Retinal pigment epithelial cell (primary cell): ENCODE measurements around the gene AK4.

ENCODE experiments used
- DNase-seq: peaks from one replicate; pipeline ENCODE4 v3.0.0-alpha.2; 2010; ENCODE audit warnings: low read depth
- H3K4me3 ChIP-seq: 2 replicates; pipeline ENCODE4 v1.5.1; 2011; ENCODE audit warnings: mild to moderate bottlenecking, low read length, control low read depth, moderate library complexity
- TF ChIP-seq, protein P1 (sequence below): conservative IDR thresholded peaks from 2 replicates; pipeline ENCODE4 v1.5.1; 2011; ENCODE audit warnings: low read depth, low read length, control low read depth, inconsistent platforms

Gene AK4

DNA sequence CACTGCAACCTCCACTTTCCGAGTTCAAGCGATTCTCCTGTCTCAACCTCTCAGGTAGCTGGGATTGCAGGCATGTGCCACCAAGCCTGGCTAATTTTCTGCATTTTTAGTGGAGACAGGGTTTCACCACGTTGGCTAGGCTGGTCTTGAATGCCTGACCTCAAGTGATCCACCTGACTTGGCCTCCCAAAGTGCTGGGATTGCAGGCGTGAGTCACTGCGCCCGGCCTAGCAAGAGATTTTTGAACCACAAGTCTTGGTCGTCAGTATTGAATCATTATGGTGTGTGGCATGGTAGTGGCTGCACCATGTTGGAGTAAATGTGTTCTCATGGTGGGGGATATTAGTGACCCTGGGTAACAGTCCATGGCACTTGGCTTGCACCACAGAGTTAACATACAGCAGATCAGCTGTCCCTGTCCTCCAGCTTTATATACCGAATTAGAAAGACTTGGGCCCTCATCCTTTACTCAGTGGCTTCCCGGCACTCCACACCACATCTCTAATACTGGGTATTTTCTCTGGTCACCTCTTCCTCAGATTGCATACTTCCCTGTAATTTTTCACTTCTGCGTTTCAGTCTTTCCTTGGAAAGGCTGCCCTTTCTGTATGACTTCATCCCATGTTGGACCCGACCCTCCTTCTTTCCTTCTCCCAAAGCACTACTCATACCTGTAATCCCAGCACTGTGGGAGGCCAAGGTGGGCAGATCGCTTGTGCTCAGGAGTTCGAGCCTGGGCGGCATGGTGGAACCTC, 25.1 kb downstream of the AK4 start:
- no peak overlapping the region for H3K4me3 ChIP-seq
- no peak for DNase-seq
- TF ChIP-seq, protein P1, sequence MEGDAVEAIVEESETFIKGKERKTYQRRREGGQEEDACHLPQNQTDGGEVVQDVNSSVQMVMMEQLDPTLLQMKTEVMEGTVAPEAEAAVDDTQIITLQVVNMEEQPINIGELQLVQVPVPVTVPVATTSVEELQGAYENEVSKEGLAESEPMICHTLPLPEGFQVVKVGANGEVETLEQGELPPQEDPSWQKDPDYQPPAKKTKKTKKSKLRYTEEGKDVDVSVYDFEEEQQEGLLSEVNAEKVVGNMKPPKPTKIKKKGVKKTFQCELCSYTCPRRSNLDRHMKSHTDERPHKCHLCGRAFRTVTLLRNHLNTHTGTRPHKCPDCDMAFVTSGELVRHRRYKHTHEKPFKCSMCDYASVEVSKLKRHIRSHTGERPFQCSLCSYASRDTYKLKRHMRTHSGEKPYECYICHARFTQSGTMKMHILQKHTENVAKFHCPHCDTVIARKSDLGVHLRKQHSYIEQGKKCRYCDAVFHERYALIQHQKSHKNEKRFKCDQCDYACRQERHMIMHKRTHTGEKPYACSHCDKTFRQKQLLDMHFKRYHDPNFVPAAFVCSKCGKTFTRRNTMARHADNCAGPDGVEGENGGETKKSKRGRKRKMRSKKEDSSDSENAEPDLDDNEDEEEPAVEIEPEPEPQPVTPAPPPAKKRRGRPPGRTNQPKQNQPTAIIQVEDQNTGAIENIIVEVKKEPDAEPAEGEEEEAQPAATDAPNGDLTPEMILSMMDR = no peak

DNA sequence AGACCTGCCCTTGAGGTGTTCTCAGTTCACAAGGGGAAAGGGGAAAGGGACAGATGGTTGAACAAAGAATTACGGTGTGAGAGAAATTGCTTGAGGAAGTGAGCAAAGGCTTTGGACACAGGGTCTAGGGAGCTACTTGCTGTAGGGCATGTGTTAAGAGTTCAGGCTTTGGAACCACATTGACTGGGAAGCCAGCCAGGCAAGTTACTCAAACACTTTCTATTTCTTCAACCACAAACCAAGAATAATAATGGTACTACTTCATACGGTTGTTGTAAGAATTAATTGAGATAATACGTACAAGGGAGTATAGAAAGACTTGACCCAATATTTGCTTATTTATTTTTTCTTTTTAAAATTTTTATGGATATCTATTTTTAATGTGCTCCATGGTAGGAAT, 26.6 kb downstream of the AK4 start:
- TF ChIP-seq, protein P1 = no peak
- no peak overlapping the region for H3K4me3 ChIP-seq
- peak; percentile 86 for DNase-seq

DNA sequence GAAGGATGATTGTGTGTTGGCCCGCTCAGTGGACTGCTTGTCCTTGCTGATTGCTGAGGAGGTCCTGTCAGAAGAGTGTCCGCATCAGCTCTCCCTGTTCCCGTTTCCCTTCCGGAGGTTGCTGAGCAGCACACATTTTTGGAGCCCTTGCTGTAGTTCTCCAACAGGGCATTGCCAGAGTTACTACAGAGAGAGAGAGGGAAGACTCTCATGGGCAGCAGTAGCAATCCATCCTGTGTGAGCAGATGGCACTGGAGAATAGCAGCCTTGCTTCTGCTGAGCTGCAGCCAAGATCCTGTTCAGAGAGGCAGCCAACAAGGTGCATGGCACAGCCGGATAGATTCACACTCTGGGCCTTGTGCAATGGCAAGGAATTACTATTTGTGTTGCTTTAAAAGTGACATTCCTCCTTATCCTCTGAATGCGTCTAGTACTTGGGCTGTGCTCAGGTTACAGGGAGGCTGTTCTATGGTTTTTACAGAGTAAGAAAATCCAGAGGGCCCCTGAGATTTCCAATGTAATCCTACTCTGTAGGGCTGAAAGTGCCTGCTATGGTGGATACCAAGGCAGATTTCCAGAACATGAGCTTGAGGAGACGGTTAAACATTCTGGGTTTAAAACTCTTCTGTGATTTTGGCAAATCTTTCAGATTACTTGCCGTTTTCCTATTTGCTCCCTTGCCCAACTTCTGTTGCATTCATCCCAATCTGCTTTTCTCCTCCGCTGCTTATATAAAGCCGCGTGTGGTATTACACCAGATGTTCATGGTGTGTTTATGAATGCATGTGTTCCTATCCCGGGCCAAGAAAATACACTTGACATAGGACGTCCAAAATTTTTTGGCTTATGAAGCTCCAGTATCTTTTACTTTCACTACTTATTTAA, 27.4 kb downstream of the AK4 start:
- TF ChIP-seq, protein P1 = no peak
- H3K4me3 ChIP-seq = no peak overlapping the region
- no peak for DNase-seq

DNA sequence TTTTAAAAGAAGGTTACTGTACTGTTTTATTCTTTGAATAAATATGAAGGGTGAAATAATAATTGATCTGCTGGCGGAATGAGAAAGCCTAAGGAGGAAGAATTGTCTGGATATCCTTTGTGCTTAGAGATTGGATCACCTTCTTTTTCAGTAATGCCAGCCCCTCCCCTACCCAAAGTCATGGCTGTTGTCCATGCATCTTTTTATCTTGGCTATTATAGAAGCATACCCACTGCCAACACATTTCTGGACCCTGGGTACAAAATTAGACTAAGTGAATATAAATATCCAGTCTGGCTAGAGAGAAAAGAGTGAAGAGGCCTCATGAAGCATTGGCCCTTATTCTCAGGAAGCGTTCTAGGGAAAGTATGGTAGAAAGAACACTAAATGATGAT, 28.1 kb downstream of the AK4 start:
- DNase-seq = no peak
- no peak overlapping the region for H3K4me3 ChIP-seq
- TF ChIP-seq, protein P1 = no peak

DNA sequence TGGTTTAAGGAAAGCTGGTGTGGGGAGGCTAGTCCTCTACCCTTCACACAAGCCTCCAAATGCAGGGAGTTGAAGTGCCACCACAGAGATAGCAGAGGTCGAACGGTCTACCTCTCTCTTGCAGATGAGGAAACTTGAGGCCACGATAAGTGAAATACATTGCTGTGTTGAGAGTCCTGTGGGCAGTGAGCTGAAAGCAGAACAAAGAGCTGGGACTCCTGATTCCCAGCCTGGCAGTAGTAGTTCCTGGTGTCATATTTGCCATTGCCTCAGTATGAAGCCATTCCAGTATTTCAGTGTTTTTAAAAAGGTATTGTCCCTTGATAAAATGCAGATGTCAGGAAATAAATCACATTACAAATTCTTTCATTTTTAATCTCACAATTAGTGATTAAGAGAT, 28.6 kb downstream of the AK4 start:
- H3K4me3 ChIP-seq = no peak overlapping the region
- DNase-seq = no peak
- TF ChIP-seq, protein P1 = no peak

DNA sequence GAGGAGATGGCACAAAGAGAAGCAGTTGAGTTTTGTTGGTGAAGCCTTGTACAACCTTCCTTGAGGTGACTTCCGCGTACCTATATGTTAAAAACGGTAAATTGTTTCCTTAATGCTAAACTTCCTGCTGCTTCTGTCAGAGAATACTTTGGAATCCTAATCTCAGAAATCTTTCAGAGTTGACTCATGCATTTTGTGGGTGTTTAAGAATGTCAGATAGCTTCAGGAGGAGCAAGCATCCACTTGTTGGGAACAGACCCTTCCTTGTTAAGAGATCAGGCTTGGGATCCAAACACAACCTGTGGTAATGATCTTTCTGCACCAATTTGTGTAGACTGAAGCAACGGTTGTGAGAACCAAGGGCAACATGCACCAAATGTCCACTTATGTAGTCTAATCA, 29.5 kb downstream of the AK4 start:
- peak; percentile 86 for DNase-seq
- no peak overlapping the region for H3K4me3 ChIP-seq
- TF ChIP-seq, protein P1 = no peak
